Thyroid gland (tissue), 4 donors: ENCODE measurements around the gene NEK6.

Source experiments
- CTCF ChIP-seq, 6 experiments: fragments of 200-600 bp in 3 of 6; fragments of 450-650 bp in 3 of 6; sonication (generic) in 3 of 6; IDR thresholded peaks; one replicate each; pipeline ENCODE4 v1.5.1; 2016 to 2019; ENCODE audit warnings: antibody characterized with exemption in 6 of 6, mild to moderate bottlenecking in 2 of 6, inconsistent platforms in 1 of 6, moderate library complexity in 1 of 6
- POLR2A ChIP-seq, 2 donors: fragments of 450-650 bp; IDR thresholded peaks; one replicate each; pipeline ENCODE4 v1.6.1; 2017; ENCODE audit warnings: antibody characterized with exemption in 2 of 2, mild to moderate bottlenecking in 2 of 2, moderate library complexity in 1 of 2

- TF ChIP-seq CTCF (IDR thresholded peaks at IDR 0.05) (no peak), POLR2A (IDR thresholded peaks at IDR 0.05) (no peak)
These were observed 51.1 kb downstream of the NEK6 start for GRCh38 chr9:124308606-124309491.
